ENCODE measurements around the gene ERCC3. TPM values are rescaled to one million over a fixed set of nuclear protein-coding genes. Genes with fewer than 3 reads are reported as not detected.

ERCC3 gene
- total and polyA plus RNA-seq, 2 of the 13 experiments (the other 11 are each of a cell fraction or from before 2014, with no cell fraction given): 49.7 to 64.6 TPM

GRCh38 chr2:127293748-127294562 is at the start of gene ERCC3 (continued):
- TF ChIP-seq SOX6 (IDR thresholded peaks at IDR 0.05) (no peak), SOX6 (CRISPR knock-in tag; IDR thresholded peaks at IDR 0.05) (peak; percentile 75; the same call in 1 of the 2 replicates), ZNF597 (CRISPR knock-in tag; IDR thresholded peaks at IDR 0.05) (no peak), PCBP1 (IDR thresholded peaks at IDR 0.05; ENCODE audit: borderline replicate concordance, low read depth, low read length) (no peak), PRPF4 (IDR thresholded peaks at IDR 0.05; ENCODE audit: low read depth, low read length, poor library complexity, severe bottlenecking) (no peak), ZNF296 (CRISPR knock-in tag; conservative IDR thresholded peaks at IDR 0.05) (peak; percentile 90), PHB2 (IDR thresholded peaks at IDR 0.05; ENCODE audit: partially characterized antibody) (no peak), SRSF4 (IDR thresholded peaks at IDR 0.05; ENCODE audit: low read depth, low read length, poor library complexity, severe bottlenecking) (no peak), DNMT1 (CRISPR knock-in tag; IDR thresholded peaks at IDR 0.05) (peak; percentile 98), ZBTB40 (IDR thresholded peaks at IDR 0.05) (peak; percentile 73), ZBTB40 (CRISPR knock-in tag; IDR thresholded peaks at IDR 0.05) (peak; percentile 90), MYC (CRISPR knock-in tag; IDR thresholded peaks at IDR 0.05; ENCODE audit: borderline replicate concordance) (peak; percentile 74), ZNF235 (CRISPR knock-in tag; IDR thresholded peaks at IDR 0.05; ENCODE audit: borderline replicate concordance) (peak; percentile 94), ZBTB49 (CRISPR knock-in tag; IDR thresholded peaks at IDR 0.05; ENCODE audit: borderline replicate concordance) (peak; percentile 50; the same call in 1 of the 2 replicates), HOXA3 (CRISPR knock-in tag; IDR thresholded peaks at IDR 0.05) (peak; percentile 86), RARA (CRISPR knock-in tag; IDR thresholded peaks at IDR 0.05) (peak; percentile 40)
